MM.1S (cell line): ENCODE measurements around the gene MVB12B.

ENCODE experiments used
- DNase-seq: peaks from one replicate; pipeline ENCODE4 v3.0.0-alpha.2; 2015
- H2AFZ ChIP-seq: fragments of 300-600 bp; sonication (generic); 2 replicates; pipeline ENCODE4 v1.6.0; 2016; ENCODE audit warnings: antibody characterized with exemption, low read length
- H3F3A ChIP-seq: fragments of 300-600 bp; sonication (generic); 2 replicates; pipeline ENCODE4 v1.6.1; 2016; ENCODE audit warnings: mild to moderate bottlenecking, antibody characterized with exemption, low read length, moderate library complexity, mixed read lengths; ENCODE audit not compliant: insufficient read depth
- H3K27ac ChIP-seq: fragments of 300-600 bp; sonication (generic); 2 replicates; pipeline ENCODE4 v1.5.1; 2016; ENCODE audit warnings: mild to moderate bottlenecking, low read length
- H3K27me3 ChIP-seq: fragments of 300-600 bp; sonication (generic); replicated peaks from 2 replicates; pipeline ENCODE4 v1.6.0; 2016; ENCODE audit warnings: low read length; ENCODE audit not compliant: insufficient read depth
- H3K36me3 ChIP-seq: fragments of 300-600 bp; sonication (generic); replicated peaks from 2 replicates; pipeline ENCODE4 v1.6.1; 2016; ENCODE audit warnings: mild to moderate bottlenecking, low read length, mixed read lengths; ENCODE audit not compliant: insufficient read depth
- H3K4me1 ChIP-seq: fragments of 300-600 bp; sonication (generic); 2 replicates; pipeline ENCODE4 v1.6.1; 2016; ENCODE audit warnings: low read length, mixed read lengths
- H3K4me2 ChIP-seq: fragments of 300-600 bp; sonication (generic); 2 replicates; pipeline ENCODE4 v1.6.0; 2016; ENCODE audit warnings: low read depth, low read length
- H3K4me3 ChIP-seq: fragments of 300-600 bp; sonication (generic); 2 replicates; pipeline ENCODE4 v1.5.1; 2016; ENCODE audit warnings: low read length, mixed read lengths
- H3K79me2 ChIP-seq: fragments of 300-600 bp; sonication (generic); 2 replicates; pipeline ENCODE4 v1.6.1; 2016; ENCODE audit warnings: mixed run types, low read length, mixed read lengths
- H3K9ac ChIP-seq: fragments of 300-600 bp; sonication (generic); 2 replicates; pipeline ENCODE4 v1.6.1; 2016; ENCODE audit warnings: low read length, mixed read lengths
- H3K9me2 ChIP-seq: fragments of 300-600 bp; sonication (generic); replicated peaks from 2 replicates; pipeline ENCODE4 v1.6.1; 2016; ENCODE audit warnings: mild to moderate bottlenecking, low read length, mixed read lengths; ENCODE audit not compliant: insufficient read depth
- H3K9me3 ChIP-seq: fragments of 300-600 bp; sonication (generic); replicated peaks from 2 replicates; pipeline ENCODE4 v1.6.1; 2016; ENCODE audit warnings: mild to moderate bottlenecking, low read length, mixed read lengths; ENCODE audit not compliant: insufficient read depth
- H4K20me1 ChIP-seq: fragments of 300-600 bp; sonication (generic); 2 replicates; pipeline ENCODE4 v1.6.1; 2016; ENCODE audit warnings: mild to moderate bottlenecking, low read length, moderate library complexity, mixed read lengths; ENCODE audit not compliant: insufficient read depth
- CTCF ChIP-seq: fragments of 300-600 bp; sonication (generic); IDR thresholded peaks from 2 replicates; pipeline ENCODE4 v1.5.1; 2016; ENCODE audit warnings: antibody characterized with exemption, low read length, mixed read lengths
- EZH2 ChIP-seq: fragments of 300-600 bp; sonication (generic); optimal IDR thresholded peaks from 2 replicates; pipeline ENCODE3; 2017; ENCODE audit warnings: low read depth, mild to moderate bottlenecking, antibody characterized with exemption, low read length, mixed read lengths
- EZH2phosphoT487 ChIP-seq: fragments of 300-600 bp; sonication (generic); IDR thresholded peaks from 2 replicates; pipeline ENCODE4 v1.6.1; 2018; ENCODE audit warnings: antibody characterized with exemption, low read length

Gene MVB12B

GRCh38 chr9:126366366-126367011 lies 39.9 kb downstream of the MVB12B start:
- no peak overlapping the region for H3K4me2 ChIP-seq
- TF ChIP-seq EZH2phosphoT487, result no peak
- no peak for TF ChIP-seq EZH2
- no peak for TF ChIP-seq CTCF
- H3K9me2 ChIP-seq, result no peaks in the 10 kb centered on the region
- no peaks in the 10 kb centered on the region for H3K27me3 ChIP-seq
- H3F3A ChIP-seq, result no peaks in the 10 kb centered on the region
- H3K79me2 ChIP-seq, result no peaks in the 10 kb centered on the region
- H3K4me1 ChIP-seq, result no peaks in the 10 kb centered on the region
- H3K27ac ChIP-seq, result no peak overlapping the region
- H3K9me3 ChIP-seq, result no peaks in the 10 kb centered on the region; the same call in 1 of the 2 replicates
- no peaks in the 10 kb centered on the region for H3K36me3 ChIP-seq
- no peak for DNase-seq
- H4K20me1 ChIP-seq, result no peaks in the 10 kb centered on the region
- H3K4me3 ChIP-seq, result no peak overlapping the region
- no peak overlapping the region for H2AFZ ChIP-seq
- H3K9ac ChIP-seq, result no peak overlapping the region

- Histone ChIP-seq H3K36me3 (no peaks in the 10 kb centered on the region), H3K9ac (no peak overlapping the region)
Observed at GRCh38 chr9:126367139-126367538, 40.5 kb downstream of the MVB12B start.

DNA sequence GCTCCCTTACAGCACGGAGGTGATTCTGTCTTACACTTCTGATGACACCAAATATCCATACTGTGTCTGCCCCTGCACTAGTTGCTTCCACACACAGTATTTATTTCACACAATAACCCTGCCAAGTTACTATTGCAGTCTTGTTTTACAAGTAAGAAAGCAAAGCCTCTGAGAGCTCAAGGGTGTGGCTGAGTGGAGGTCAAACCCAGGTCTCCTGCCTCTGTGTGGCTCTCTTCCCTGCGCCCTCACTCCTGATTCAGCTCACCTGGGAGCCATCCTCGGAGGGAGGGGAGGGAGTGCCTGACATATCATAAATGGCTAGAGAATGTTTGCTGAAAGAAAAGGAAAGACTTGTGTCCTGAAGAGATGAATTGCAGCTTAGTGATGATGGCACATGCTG lies 41.0 kb downstream of the MVB12B start:
- Histone ChIP-seq H3K36me3 (no peaks in the 10 kb centered on the region), H2AFZ (no peak overlapping the region), H3K27ac (no peak overlapping the region), H3K27me3 (no peaks in the 10 kb centered on the region), H3K4me1 (no peaks in the 10 kb centered on the region), H3K9ac (no peak overlapping the region), H4K20me1 (no peaks in the 10 kb centered on the region), H3F3A (no peaks in the 10 kb centered on the region), H3K9me2 (no peaks in the 10 kb centered on the region), H3K9me3 (no peaks in the 10 kb centered on the region), H3K79me2 (no peaks in the 10 kb centered on the region), H3K4me3 (no peak overlapping the region), H3K4me2 (no peak overlapping the region)
- no peak for DNase-seq
- TF ChIP-seq EZH2phosphoT487 (no peak), EZH2 (no peak), CTCF (no peak)

More at GRCh38 chr9:126367139-126367538, 40.5 kb downstream of the MVB12B start:
- Histone ChIP-seq H3K79me2 (no peaks in the 10 kb centered on the region), H2AFZ (no peak overlapping the region), H3K9me3 (no peaks in the 10 kb centered on the region), H3K4me2 (no peak overlapping the region), H3K27ac (no peak overlapping the region), H3K4me1 (no peaks in the 10 kb centered on the region), H4K20me1 (no peaks in the 10 kb centered on the region), H3F3A (no peaks in the 10 kb centered on the region), H3K4me3 (no peak overlapping the region), H3K9me2 (no peaks in the 10 kb centered on the region), H3K27me3 (no peaks in the 10 kb centered on the region)
- TF ChIP-seq EZH2phosphoT487 (no peak), CTCF (no peak), EZH2 (no peak)
- no peak for DNase-seq
